NCI-H187 treated with DMSO at 0.1 percent for 48 hours (cell line): ENCODE measurements around the gene MBD4.
"Not testable (repeated sequence)": the region's sequence is repeated elsewhere in the genome, so short reads cannot be mapped to it uniquely, and the experiment has no call there.

Source experiments
- DNase-seq: peaks from one replicate; lab custom pipeline; 2025; lab: John Stamatoyannopoulos, UW

Gene MBD4

GRCh38 chr3:129409541-129409940 lies 30.2 kb downstream of the MBD4 start:
- DNase-seq: no peak

- DNase-seq: no peak
Observed at GRCh38 chr3:129404610-129405009, 35.1 kb downstream of the MBD4 start.

GRCh38 chr3:129404130-129404529 lies 35.6 kb downstream of the MBD4 start:
- no peak for DNase-seq

GRCh38 chr3:129403450-129403849 lies 36.3 kb downstream of the MBD4 start:
- no peak for DNase-seq

- DNase-seq: no peak
Observed at GRCh38 chr3:129402616-129403015, 37.1 kb downstream of the MBD4 start.

GRCh38 chr3:129402210-129402609 lies 37.5 kb downstream of the MBD4 start:
- DNase-seq: no peak

- no peak for DNase-seq
Observed at GRCh38 chr3:129399895-129400357, 39.8 kb downstream of the MBD4 start.

- peak; percentile 78 for DNase-seq
Observed at GRCh38 chr3:129399145-129399894, 40.4 kb downstream of the MBD4 start.

- DNase-seq: no peak
Observed at GRCh38 chr3:129398803-129399144, 41.0 kb downstream of the MBD4 start.

GRCh38 chr3:129393760-129394564 lies 45.8 kb downstream of the MBD4 start:
- not testable (repeated sequence) for DNase-seq

- DNase-seq: no peak
Observed at GRCh38 chr3:129393271-129393670, 46.5 kb downstream of the MBD4 start.

GRCh38 chr3:129392106-129392887 lies 47.5 kb downstream of the MBD4 start:
- not testable (repeated sequence) for DNase-seq

- not testable (repeated sequence) for DNase-seq
Observed at GRCh38 chr3:129391583-129391982, 48.2 kb downstream of the MBD4 start.

GRCh38 chr3:129389572-129389937 lies 50.2 kb downstream of the MBD4 start:
- DNase-seq: no peak

- DNase-seq: not testable (repeated sequence)
Observed at GRCh38 chr3:129388791-129389571, 50.8 kb downstream of the MBD4 start.

GRCh38 chr3:129387487-129387886 lies 52.3 kb downstream of the MBD4 start:
- no peak for DNase-seq

GRCh38 chr3:129386984-129387383 lies 52.8 kb downstream of the MBD4 start:
- no peak for DNase-seq

GRCh38 chr3:129385507-129385906 lies 54.2 kb downstream of the MBD4 start:
- not testable (repeated sequence) for DNase-seq

GRCh38 chr3:129384594-129385323 lies 55.0 kb downstream of the MBD4 start:
- no peak for DNase-seq

- not testable (repeated sequence) for DNase-seq
Observed at GRCh38 chr3:129384103-129384502, 55.6 kb downstream of the MBD4 start.

- peak; percentile 4 for DNase-seq
Observed at GRCh38 chr3:129383292-129383860, 56.4 kb downstream of the MBD4 start.
